WI38 (cell line): Measurements from ENCODE around the gene ATF3.

ENCODE experiments used
- H3K4me3 ChIP-seq: 2 replicates; pipeline ENCODE4 v1.5.1; 2011; ENCODE audit warnings: low read depth, mild to moderate bottlenecking, control low read depth, low read length
- TF ChIP-seq, protein P1 (sequence below): IDR thresholded peaks from 2 replicates; pipeline ENCODE4 v1.5.1; 2012; ENCODE audit warnings: low read depth, mild to moderate bottlenecking, control low read depth, low read length

ATF3 gene

DNA sequence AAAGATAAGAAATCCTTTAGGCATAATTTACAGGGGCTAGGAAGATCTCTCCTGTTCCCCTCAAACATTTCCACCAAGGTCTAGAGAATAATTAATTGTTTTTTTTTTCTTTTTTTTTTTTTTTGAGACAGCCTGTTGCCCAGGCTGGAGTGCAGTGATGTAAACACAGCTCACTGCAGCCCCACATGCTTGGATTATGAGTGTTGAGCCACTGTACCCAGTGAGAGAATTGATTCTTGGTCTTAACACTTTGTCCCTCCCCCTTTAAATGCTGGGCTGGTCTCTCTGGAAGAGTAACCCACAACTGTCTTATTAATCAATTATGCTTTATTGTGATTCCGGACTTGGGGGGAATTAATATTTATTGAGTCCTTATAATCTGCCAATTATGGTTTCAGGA is 33.4 kb downstream of the ATF3 start:
- TF ChIP-seq, protein P1, sequence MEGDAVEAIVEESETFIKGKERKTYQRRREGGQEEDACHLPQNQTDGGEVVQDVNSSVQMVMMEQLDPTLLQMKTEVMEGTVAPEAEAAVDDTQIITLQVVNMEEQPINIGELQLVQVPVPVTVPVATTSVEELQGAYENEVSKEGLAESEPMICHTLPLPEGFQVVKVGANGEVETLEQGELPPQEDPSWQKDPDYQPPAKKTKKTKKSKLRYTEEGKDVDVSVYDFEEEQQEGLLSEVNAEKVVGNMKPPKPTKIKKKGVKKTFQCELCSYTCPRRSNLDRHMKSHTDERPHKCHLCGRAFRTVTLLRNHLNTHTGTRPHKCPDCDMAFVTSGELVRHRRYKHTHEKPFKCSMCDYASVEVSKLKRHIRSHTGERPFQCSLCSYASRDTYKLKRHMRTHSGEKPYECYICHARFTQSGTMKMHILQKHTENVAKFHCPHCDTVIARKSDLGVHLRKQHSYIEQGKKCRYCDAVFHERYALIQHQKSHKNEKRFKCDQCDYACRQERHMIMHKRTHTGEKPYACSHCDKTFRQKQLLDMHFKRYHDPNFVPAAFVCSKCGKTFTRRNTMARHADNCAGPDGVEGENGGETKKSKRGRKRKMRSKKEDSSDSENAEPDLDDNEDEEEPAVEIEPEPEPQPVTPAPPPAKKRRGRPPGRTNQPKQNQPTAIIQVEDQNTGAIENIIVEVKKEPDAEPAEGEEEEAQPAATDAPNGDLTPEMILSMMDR, result no peak

DNA sequence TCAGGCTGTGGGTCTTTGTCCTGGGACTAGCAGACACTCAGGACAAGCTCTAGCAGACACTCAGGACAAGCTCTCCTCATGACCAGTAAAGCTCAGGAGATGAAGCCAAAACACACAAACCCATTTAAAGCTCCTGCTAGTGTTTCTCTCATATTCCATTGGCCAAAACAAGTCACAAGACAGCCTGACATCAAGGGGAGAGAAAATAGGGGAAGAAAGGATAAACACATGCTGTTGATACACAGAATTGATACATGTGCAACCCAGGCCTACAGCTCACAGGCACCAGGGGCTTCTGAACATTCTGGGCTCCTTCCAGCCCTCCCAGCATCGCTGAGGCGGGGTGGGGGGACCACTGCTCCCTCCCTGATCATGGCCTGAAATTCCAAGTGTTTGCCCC is 35.3 kb downstream of the ATF3 start:
- TF ChIP-seq, protein P1, result no peak
- H3K4me3 ChIP-seq, result no peak overlapping the region

More for the DNA sequence above, 33.4 kb downstream of the ATF3 start:
- no peak overlapping the region for H3K4me3 ChIP-seq

DNA sequence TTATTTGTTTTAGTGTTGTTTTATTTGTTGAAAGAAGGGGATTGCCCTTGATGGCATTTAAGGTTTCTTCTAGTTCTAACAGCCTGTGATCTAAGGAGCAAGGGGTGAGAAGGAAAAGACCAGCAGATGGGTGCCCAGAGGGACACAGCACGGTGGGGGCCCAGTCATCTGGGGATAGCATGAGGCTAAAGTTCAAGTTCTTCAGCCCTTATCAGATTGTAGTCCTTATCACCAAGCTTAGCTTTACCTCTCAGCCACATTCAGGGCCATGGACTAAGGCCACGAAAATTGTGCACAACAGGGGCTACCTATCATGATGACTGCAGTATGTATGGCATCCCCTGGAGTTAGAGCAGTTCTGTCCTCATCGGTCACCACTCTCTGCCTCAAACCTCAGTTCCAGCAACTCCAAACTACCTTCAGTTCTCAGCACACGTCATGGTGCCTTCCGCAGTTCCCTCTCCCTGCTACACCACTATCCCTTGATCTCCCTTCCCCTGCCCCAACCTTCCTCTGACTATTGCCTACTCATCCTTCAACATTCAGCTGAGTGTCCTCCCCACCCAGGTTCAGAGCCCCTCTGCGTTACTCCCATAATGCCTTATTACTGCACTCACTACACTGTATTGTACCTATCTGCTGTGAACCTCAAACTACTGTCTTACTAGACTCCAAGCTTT is 36.4 kb downstream of the ATF3 start:
- H3K4me3 ChIP-seq, result no peak overlapping the region
- TF ChIP-seq, protein P1, result no peak

DNA sequence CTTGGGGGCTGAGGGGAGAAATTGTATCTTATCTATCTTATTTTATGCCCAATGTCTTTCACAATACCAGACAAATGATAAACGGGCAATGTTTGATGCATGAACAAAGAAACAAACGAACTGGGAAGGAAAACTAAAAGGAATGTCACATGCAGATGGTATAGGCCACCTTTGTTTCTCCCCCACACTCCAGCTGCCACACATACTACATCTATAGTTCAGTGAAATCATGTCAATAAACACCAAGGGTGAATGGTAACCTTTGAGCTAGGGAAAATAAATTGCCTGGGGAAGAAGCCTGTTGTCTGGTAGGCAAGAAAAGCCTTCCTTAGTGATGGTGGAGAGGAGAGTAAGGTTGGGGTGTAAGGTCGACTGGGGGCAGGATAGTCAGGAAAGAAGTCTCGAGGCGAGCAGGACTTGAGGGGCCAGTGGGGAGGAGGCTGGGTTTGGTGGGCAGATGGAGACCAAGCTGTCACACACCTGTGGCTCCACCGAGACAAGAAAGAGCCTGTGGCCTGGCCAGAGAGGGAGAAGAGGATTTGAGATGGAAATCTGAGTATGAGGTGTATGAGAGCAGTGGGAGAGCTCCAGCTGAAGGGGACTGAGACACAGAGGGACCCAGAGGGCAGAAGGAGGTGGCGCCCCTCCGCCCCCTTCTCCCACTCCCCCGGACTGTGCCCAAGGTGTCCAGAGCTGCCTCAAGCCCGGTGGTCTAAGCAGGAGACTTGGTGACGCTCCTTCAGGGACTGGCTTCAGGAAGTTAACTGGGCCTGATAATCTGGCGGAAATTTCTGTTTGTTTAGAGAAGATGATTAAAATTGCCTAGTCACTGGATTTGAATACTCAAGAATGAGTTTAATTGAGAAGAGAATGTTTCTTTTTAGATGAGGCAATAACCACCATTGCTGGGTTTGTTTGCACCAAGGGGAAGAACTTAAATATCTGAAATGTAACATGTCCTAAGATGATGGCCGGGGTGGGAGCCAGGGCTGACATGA is 37.3 kb downstream of the ATF3 start:
- no peak overlapping the region for H3K4me3 ChIP-seq
- TF ChIP-seq, protein P1, result no peak

DNA sequence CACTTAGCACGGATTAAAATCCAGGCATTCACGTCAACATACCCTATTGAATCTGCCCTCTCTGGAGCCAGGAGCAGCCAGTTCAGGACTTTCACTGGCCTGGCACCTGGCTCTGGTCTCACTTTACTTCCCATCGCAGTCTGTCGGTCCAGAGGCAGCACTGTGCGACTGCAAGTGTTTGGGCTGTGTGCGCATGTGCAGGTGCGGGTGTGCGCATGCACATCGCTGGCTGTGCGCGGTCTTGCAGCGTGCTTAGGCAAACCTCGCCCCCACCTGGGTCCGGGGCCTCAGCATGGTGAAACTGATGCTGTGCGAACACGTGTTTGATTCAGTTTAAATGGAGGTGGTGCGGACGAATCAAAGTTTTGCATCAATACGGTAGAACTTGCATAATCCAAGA is 38.0 kb downstream of the ATF3 start:
- H3K4me3 ChIP-seq, result no peak overlapping the region
- TF ChIP-seq, protein P1, result no peak

DNA sequence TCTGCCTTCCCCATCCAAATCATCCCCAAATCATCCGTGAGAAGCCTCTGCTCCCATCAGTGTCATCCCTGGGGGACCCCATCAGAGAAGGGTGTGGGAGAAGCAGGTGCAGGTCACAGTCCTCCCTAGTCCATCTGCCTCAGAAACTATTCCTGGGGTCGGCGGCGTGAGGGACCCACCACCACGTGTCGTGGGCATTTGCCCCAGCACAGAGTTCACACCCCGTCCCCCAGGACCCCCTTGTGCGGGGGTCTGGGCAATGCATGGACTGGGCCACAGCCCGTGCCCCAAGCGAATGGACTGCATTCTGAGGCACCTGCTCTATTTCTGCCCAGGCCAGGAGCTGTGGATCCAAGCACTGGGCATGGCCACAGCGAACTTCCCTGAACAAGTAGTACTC is 38.4 kb downstream of the ATF3 start:
- no peak overlapping the region for H3K4me3 ChIP-seq
- TF ChIP-seq, protein P1, result no peak

DNA sequence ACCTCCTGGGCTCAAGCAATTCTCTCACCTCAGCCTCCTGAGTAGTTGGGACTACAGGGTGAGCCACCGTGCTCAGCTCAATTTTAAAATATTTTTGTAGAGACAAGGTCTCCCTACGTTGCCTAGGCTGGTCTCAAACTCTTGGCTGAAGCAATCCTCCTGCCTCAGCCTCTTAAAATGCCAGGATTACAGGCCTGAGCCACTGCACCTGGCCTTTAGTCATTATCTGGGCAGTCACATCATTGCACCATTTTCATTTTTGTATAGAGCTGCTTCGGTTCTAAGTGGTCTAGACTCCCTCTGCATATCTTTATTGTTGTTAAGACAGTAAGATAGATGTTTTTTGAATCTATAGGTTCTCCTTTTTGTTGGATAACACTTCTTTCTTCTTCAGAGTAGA is 39.9 kb downstream of the ATF3 start:
- TF ChIP-seq, protein P1, result no peak
- no peak overlapping the region for H3K4me3 ChIP-seq
